GM18511 (cell line): ENCODE results near the gene AK9.

Source experiments
- ATAC-seq: cut with Tn5 transposase; IDR thresholded peaks from one replicate; pipeline ENCODE4 v1.9.1; 2021; ENCODE audit warnings: mild to moderate bottlenecking, moderate library complexity; ENCODE audit not compliant: unreplicated experiment

Gene AK9

DNA sequence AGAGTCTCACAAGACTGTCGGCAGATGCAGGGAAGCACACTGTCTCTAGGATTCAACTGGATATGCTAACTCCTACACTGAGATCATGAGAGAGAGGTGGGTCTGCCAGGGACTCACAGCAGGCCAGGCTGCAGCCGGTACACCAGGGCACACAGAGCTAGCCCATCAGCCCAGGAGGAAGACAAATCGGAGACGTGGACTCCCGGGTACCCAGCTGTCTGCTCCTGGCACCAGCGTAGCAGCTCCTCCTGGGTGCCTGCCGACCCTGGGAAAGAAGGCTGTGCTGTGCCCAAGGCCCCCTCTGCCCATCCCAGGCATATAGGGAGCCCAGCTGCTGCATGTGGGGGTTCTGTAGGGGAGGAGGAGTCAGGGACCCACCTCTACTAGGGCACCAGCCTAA lies 242.4 kb downstream of the AK9 start:
- no peak for ATAC-seq

DNA sequence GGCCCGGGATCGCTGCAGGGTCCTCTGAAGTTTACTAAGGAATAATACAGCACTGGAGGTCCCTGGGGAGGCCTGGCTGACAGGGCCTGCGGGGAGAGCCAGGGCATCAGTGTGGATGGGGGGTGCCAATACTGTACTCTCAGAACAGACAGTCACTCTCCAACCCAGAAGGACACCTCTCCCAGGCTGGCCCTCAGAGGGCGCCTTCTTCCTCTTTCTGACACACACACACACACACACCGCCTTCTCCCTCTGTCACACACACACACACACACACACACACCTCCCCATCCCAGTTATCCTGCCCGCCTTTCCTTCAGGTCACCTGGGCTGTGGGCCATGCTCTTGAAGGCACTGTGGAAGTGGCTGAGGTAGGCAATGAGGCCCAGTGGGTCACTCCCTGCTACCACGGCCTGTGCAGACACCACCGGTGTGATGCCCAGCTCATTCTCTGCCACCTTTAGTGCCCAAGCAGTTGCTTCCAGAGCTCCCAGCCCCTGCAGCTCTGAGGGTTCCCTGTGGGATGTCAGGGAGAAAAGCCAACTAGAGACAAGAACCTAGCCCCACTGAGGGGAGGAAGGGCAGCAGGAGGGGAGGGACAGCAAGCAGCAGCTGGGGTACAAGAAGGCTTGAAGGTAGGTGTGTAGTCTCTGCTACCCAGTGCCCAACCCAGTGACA lies 243.0 kb downstream of the AK9 start:
- no peak for ATAC-seq

DNA sequence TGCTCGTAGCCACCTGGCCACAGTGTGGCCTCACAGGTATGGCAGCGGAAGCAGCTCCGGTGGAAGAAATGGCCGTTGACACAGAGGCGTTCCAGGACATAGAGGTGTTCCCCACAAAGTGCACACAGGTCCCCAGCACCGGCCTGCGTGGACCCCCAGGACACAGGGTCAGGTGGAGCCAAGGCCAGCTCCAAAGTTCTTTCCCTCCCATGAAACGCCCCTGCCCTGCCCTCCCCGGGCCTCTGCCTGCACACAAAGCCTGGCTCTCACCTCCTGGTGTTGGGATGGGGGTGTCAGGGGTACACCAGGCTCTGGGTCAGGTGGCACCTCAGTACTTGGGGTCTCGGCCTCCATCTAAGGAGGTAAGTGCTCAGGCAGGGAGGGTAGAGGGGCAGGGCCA lies 243.9 kb downstream of the AK9 start:
- ATAC-seq: no peak

DNA sequence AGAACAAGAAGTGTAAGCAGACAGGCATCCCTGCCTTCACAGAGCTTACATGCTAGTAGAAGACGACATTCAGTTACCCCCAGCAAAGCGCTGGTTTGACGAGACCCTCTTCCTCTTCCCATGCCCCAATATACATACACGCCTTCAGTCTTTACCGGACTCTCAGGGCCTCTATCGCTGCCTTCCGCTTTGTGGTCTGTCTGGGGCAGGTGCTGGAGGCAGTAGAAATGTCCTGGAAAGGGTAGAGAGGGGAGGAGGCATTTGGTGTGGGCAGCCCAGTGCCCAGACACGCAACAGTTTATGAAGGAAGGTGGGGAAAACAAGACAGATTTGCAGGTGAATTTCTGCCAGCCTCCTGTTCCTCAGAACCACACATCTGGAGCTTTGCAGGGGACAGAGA lies 244.5 kb downstream of the AK9 start:
- no peak for ATAC-seq

DNA sequence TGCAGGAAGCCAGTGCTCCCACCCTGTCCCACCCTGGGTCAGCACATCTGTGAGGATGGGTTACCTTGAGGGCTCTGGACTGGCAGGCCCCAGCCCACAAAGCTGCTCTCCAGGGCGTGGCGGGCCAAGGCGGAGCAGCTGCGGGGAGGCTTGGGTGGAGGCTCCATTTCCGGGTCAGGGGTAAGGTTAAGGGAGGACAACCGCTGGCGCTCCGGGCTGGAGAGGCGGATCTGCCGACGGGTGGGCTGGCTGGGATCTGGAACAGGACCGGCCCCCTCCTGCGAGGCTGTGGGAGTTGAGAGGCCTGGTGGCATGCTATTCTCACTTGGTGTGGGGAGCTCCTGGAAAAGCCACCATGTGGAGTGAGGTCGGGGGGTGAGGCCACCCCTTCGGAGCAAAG lies 244.9 kb downstream of the AK9 start:
- no peak for ATAC-seq

DNA sequence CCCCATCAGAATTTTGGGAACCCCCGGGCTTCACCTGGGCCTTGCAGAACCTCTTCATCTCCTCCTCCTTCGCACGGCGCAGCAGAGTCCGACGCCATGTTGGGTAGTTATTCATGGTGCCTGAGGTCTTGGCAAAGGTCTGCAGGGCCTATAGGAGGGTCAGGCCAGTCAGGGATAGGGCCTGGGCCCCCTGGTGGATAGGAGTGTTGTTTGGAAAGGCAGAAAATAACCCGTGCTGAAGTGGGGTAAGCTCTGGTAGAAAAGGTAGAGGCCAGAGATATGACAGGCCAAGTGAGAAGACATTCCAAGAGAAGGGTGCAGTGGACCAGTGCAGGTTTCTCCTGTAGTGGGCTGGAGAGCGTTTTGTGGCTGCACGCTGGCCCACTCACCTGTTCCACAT lies 245.6 kb downstream of the AK9 start:
- ATAC-seq: no peak

DNA sequence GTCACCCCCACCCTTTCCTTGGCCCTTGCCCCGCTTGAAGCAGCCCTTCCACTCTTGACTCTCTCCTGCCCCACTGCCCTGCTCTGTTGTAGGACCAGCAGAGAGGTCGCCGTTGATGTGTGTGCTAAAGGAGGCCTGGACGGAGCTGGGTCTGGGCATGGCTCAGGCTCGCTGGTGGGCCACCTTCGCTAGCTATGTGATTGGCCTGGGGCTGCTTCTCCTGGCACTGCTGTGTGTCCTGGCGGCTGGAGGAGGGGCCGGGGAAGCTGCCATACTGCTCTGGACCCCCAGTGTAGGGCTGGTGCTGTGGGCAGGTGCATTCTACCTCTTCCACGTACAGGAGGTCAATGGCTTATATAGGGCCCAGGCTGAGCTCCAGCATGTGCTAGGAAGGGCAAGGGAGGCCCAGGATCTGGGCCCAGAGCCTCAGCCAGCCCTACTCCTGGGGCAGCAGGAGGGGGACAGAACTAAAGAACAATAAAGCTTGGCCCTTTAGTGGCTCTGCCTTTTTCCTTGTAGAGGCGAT lies 247.5 kb downstream of the AK9 start:
- ATAC-seq: no peak
